ENCODE data around the gene PHC3.
A peak's percentile ranks its signal among the peaks of the same experiment; 100 is the strongest.

PHC3 gene

GRCh38 chr3:170076715-170077238 lies 104.8 kb downstream of the PHC3 start:
- DNase-seq: no peak

- DNase-seq: no peak
Observed at GRCh38 chr3:170075441-170076091, 106.0 kb downstream of the PHC3 start.

DNA sequence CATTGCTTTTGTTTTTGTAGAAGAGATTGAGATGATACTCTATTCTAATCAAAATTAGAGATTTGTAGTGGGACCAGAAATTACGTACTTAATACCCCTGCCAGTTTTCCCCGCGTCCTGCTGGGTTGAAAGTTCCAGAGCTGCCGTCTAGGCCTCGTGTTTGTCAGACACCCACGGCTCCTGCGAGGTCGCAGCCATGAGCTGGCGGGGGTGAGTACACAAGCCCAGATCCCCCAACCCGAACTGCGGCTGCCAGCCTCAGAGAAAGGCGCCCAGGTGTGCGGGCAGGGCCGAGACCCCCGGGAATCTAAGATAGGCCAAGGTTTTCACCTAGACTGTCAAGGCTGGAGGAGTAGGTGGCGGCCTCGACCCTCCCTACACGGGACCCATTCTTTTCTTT lies 117.4 kb downstream of the PHC3 start:
- no peak for DNase-seq

- no peak for DNase-seq
Observed at GRCh38 chr3:170063691-170064090, 117.8 kb downstream of the PHC3 start.

DNA sequence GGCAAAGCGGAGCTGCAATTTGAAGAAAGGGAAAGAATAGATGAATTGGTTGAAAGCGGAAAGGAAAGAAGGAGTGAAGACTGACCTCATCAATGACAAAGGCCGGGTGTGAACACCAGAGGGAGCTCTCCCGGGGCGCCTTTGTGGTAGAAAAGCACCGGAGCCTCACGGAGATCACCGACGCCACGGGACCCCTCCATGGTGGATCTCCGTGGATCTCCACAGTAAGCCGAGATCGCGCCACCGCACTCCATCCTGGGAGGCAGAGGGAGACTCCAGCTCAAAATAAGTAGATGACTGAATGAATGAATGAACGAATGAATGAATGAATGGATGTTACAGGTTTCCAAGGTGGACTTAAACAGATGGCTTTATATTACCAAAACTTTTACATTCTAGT lies 118.8 kb downstream of the PHC3 start:
- DNase-seq: no peak

DNA sequence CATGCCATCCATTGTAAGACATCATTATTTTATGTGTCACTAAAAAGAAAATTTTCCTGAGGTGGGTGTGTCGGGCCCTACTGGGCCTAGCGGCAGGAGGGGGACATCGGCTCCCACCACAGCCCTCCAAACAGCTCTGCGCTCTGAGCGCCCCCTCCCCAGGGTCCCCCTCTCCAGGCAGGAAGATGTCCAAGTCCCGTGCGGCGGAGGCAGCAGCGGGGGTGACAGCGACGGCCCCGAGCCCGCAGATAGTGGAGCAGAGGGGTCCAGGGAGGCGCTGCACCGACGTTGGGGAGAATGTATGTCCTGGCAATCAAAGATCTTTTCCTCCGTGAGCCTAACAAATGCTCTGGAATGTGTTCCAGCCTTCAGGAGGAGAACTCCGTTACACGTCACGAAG lies 119.5 kb downstream of the PHC3 start:
- DNase-seq: no peak

DNA sequence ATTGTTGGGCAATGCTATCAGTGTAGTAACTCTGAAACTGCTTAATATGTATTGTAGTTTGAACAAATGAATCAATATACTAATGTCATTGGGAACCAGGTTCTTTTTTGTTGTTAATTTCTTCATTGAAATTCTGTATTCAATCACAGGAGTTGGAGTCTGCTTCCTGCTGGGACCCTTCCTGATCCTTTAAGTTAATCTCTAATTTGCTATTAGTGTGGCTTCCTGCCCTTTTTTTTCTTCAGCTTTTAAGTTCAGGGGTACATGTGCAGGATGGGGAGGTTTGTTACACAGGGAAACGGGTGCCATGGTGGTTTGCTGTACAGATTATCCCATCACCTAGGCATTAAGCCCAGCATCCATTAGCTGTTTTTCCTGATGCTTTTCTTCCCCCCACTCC lies 122.1 kb downstream of the PHC3 start:
- DNase-seq: no peak

DNA sequence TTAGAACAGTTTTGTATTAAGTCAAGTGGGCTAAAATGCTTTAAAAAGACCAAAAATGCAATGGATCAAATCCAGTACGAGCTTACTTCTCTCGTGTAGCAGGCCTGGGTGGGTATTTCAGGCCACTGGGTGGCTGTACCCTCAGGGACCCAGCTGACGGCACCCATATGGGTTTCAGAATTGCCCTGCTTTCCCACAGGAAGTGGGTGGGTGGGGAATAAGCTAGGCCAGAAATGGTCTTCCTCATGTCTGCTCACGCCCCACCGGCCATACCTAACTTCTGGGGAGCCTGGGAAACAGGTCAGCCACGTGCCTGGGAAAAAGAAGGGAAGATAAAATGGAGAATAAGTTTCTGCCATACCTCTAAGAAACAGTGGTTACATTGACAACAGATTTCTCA lies 123.4 kb downstream of the PHC3 start:
- no peak for DNase-seq

GRCh38 chr3:170057550-170057949 lies 124.0 kb downstream of the PHC3 start:
- DNase-seq: no peak

- DNase-seq: no peak
Observed at GRCh38 chr3:170056710-170057454, 124.7 kb downstream of the PHC3 start.

- DNase-seq: no peak
Observed at GRCh38 chr3:170055209-170055608, 126.3 kb downstream of the PHC3 start.

DNA sequence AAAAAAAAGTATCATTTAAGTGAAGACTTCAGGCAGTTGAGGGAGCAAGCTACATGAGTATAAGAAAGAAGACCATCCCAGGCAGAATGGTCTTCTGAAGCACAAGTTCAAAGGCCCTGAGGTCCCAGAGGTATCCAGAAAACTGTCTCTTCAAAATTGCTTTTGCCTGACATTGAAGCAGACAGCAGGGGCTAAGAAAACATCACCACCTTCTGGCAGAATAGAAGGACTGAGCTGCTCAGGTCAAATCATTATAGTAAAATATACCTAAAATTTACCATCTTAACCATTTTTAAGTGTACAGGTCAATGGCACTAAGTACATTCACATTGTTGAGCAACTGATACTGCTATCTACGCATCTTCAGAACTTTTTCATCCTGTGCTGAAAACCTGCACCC lies 127.3 kb downstream of the PHC3 start:
- peak; percentile 23 for DNase-seq

- no peak for DNase-seq
Observed at GRCh38 chr3:170052398-170052797, 129.1 kb downstream of the PHC3 start.

DNA sequence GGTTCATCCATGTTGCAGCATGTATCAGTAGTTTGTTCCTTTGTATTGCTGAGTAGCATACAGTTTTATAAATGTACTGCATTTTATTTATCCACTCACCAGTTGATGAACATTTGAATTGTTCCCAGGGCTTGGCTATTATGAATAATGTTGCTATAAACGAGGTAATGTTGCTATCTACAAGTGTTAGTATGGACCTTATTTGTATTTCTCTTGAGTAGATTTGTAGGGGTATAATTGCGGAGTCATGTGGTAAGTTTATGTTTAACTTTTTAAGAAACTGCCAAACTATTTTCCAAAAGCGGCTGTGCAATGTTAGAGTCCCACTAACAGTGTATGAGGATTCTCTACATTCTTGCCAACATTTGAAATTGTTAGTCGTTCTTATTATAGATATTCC lies 130.8 kb downstream of the PHC3 start:
- no peak for DNase-seq

- no peak for DNase-seq
Observed at GRCh38 chr3:170049146-170050000, 132.2 kb downstream of the PHC3 start.

GRCh38 chr3:170047133-170047404 lies 134.5 kb downstream of the PHC3 start:
- DNase-seq: no peak

DNA sequence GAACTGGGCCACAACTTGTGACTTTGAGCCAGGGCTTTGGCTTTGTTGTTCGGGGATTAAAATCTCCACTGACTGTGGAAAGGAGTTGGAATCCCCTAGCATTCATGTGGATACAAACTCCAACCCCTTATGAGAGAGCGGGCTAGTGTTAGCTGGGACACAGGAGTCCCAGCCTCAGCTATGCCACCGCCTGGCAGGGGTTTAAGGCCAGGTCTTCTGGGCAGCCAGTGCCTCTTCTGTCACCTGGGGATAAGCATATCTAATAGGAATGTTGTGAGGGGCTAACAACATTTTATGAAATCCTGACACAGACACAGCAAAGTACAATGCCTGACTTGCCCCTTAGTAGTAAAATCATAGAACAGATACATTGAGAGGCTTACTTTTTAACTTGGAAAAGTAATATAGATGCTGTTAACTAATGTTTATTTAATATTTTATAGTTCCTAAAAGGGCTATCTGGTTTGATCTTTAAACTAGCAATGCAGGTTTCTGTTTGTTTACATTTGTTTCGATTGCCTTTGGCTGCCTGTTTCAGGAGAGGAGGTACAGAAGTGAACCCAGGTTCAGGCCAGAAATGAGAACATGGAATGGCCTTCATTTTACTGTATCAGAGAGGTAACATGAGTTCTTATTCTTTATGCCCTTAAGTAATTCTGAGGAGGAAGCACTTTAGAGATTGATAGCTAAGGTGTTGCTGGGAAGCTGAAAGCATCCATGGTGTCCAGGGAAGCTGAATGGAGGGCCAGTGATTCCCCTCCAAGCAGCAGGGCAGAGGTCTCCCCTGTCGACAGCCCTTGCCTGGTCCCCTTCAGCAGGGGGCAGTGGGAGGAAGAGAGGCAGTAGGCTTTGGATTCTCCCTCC lies 135.0 kb downstream of the PHC3 start:
- DNase-seq: no peak

- no peak for DNase-seq
Observed at GRCh38 chr3:170044795-170045244, 136.7 kb downstream of the PHC3 start.

GRCh38 chr3:170044271-170044670 lies 137.3 kb downstream of the PHC3 start:
- no peak for DNase-seq

- no peak for DNase-seq
Observed at GRCh38 chr3:170043506-170043905, 138.0 kb downstream of the PHC3 start.

GRCh38 chr3:170040418-170040817 lies 141.1 kb downstream of the PHC3 start:
- peak; percentile 72 for DNase-seq

GRCh38 chr3:170038434-170039110 lies 143.0 kb downstream of the PHC3 start:
- DNase-seq: peak; percentile 65

Measured in NCI-H82 (cell line).